ENCODE results near the gene JADE3. TPM values are rescaled to one million over a fixed set of nuclear protein-coding genes. Genes with fewer than 3 reads are reported as not detected.

JADE3 gene
- total RNA-seq (2014; rRNA removed; shearing (Covaris generic)), result 16.0 and 18.7 TPM in 2 replicates

DNA sequence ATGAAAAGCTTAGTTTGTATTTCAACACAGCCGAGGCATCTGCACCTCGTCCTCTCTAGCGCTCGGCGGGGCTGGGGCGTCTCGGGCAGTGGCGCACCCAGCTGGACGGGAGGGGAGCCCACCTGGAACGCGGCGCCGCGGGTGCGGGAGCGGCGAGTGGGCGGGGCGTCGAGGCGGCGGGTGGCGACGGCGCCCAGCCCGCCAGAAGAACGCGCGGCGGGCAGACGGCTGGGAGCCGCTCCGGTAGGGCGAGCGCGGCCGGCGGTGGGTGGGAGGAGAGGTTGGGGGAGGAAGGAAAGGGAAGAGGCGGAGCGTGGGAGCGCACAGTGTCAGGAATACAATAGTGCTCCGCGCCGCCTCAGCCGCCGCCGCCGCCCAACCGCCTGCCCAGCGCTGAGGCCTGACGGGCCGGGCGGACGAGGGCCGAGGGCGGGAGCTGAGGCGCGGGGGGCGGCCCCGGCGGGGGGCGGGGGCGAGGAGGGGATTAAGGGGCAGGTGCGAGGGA is at the start of gene JADE3:
TSS of gene JADE3 (plus strand) at position 324 of the 505 bp plus-strand sequence. CDS start 72,474 bp downstream, outside the sequence.
- peaks cover 3% of the 10 kb centered on the region; the same call in 1 of the 2 replicates for H3K27me3 ChIP-seq (ENCODE audit: control insufficient read depth, insufficient read depth, low read length)
- H3K36me3 ChIP-seq (replicated peaks; ENCODE audit: control insufficient read depth, insufficient read depth, low read length), result no peaks in the 10 kb centered on the region
- DNase-seq, result peak; percentile 86
- peak within 1 kb of the TSS; percentile 83 for H3K4me3 ChIP-seq (ENCODE audit: insufficient read depth, low read depth, low read length)

DNA sequence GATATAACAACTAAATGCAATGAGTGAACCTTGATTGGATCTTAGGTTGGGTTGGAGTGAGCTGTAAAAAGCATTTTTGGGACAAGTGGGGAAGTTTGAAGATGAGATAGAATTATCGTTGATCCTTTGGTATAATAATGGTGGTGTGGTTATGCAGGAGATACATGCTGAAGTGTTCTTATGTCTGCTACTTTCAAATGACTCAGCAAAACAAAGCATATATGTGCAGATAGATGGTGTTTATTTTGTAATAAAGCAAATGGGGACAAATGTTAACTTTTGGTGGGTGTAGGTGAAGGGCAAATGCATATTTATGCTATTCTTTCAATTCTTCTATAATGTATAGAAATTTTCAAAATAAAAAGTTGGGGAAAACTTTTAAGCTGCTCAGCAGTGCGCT is 49.1 kb upstream of the JADE3 start:
- no peak for DNase-seq
- Histone ChIP-seq H3K36me3 (replicated peaks; ENCODE audit: control insufficient read depth, insufficient read depth, low read length) (no peaks in the 10 kb centered on the region), H3K4me3 (ENCODE audit: insufficient read depth, low read depth, low read length) (no peak overlapping the region), H3K27me3 (ENCODE audit: control insufficient read depth, insufficient read depth, low read length) (no peaks in the 10 kb centered on the region)

DNA sequence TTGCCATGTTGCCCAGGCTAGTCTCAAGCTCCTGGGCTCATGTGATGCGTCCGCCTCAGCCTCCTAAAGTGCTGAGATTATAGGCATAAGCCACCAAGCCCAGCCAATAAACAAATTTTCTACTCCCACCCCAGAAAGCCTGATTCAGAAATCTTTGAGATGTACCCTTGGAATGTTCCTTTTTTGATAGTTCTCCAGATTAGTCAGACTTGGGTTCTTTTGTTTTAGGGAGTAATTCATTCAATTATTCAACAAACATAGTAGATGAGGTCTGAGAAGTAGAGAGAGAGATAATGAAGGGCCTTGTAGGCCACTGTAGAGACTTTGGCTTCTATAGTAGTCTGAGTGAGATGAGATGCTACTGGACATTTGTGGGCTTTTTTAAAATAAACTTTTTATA is 47.6 kb upstream of the JADE3 start:
- Histone ChIP-seq H3K4me3 (ENCODE audit: insufficient read depth, low read depth, low read length) (no peak overlapping the region), H3K36me3 (replicated peaks; ENCODE audit: control insufficient read depth, insufficient read depth, low read length) (no peaks in the 10 kb centered on the region), H3K27me3 (ENCODE audit: control insufficient read depth, insufficient read depth, low read length) (no peaks in the 10 kb centered on the region)
- no peak for DNase-seq

DNA sequence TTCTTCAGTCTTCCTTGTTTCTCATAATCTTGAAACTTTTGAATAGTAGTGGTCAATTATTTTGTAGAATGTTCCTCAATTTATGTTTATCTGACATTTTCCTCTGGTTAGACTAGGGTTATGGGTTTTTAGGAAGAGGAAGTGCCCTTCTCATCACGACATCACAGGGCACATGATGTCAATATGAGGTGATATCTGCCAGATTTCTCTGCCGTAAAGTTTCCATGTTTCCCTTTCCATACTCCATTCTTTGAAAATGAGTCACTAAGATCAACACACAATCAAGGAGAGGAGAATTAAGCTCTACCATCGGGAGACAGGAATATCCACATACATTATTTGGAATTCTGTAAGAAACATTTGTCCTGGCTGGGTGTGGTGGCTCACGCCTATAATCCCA is 46.9 kb upstream of the JADE3 start:
- no peaks in the 10 kb centered on the region for H3K36me3 ChIP-seq (replicated peaks; ENCODE audit: control insufficient read depth, insufficient read depth, low read length)
- DNase-seq, result no peak
- H3K4me3 ChIP-seq (ENCODE audit: insufficient read depth, low read depth, low read length), result no peak overlapping the region

DNA sequence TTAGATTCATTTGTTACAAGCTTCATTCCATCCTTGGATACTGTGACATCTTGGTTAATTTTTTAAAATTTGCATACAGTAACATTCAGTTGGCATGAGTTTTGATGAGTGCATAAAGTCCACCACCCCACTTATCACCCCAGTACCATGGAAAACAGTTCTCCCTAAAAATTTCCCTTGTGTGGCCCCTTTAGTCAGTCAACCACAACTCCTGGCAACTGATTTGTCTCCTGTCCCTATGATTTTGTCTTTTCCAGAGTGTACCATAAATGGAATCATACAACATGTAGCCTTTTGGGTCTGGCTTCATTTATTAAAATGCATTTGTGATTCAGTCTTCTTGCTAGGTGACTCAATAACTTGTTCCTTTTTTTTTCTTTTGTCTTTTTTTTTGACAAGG is 45.5 kb upstream of the JADE3 start:
- H3K27me3 ChIP-seq (ENCODE audit: control insufficient read depth, insufficient read depth, low read length), result no peaks in the 10 kb centered on the region
- no peak for DNase-seq
- no peak overlapping the region for H3K4me3 ChIP-seq (ENCODE audit: insufficient read depth, low read depth, low read length)
- no peaks in the 10 kb centered on the region for H3K36me3 ChIP-seq (replicated peaks; ENCODE audit: control insufficient read depth, insufficient read depth, low read length)

More for the DNA sequence above, 46.9 kb upstream of the JADE3 start:
- no peaks in the 10 kb centered on the region for H3K27me3 ChIP-seq (ENCODE audit: control insufficient read depth, insufficient read depth, low read length)

DNA sequence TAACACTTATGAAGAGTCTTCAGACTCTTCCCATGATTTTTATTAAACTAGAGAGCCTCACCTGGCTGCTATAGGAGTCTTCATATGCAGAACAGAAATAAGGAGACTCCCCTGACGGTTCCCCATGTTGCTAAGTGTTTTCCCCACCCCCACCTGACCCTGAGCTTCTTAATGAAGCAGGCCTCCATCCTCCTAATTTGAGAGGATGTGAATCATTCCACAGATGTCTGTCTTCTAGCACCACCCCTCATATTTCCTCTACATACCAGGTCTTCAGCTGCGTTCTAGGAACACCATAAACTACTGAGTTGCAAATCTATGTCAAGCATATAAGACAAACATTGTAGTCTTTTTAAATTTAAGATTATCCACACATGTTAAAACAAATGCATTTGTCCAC is 38.5 kb upstream of the JADE3 start:
- no peak overlapping the region for H3K4me3 ChIP-seq (ENCODE audit: insufficient read depth, low read depth, low read length)
- H3K36me3 ChIP-seq (replicated peaks; ENCODE audit: control insufficient read depth, insufficient read depth, low read length), result no peaks in the 10 kb centered on the region
- H3K27me3 ChIP-seq (ENCODE audit: control insufficient read depth, insufficient read depth, low read length), result no peaks in the 10 kb centered on the region
- DNase-seq, result peak; percentile 27

DNA sequence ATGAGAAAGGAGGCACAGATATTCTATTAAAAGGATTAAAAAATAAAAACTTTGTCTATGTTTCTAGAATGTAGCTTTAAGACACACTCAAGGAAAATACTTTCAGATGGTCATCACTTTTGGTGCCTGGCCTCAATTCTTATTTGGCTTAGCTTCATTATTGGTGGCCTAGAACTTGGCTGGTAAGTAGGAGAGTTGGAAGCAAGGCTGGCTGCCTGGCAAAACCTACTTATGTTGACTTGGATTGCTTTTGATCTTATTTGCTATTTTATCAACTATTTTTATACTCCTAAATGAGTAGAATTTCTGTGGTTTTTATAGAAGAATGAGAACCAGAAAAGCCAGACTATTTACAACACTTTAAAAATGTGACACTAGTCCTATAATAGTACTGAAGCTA is 35.3 kb upstream of the JADE3 start:
- Histone ChIP-seq H3K36me3 (replicated peaks; ENCODE audit: control insufficient read depth, insufficient read depth, low read length) (no peaks in the 10 kb centered on the region), H3K27me3 (ENCODE audit: control insufficient read depth, insufficient read depth, low read length) (no peaks in the 10 kb centered on the region), H3K4me3 (ENCODE audit: insufficient read depth, low read depth, low read length) (no peak overlapping the region)
- DNase-seq, result no peak

DNA sequence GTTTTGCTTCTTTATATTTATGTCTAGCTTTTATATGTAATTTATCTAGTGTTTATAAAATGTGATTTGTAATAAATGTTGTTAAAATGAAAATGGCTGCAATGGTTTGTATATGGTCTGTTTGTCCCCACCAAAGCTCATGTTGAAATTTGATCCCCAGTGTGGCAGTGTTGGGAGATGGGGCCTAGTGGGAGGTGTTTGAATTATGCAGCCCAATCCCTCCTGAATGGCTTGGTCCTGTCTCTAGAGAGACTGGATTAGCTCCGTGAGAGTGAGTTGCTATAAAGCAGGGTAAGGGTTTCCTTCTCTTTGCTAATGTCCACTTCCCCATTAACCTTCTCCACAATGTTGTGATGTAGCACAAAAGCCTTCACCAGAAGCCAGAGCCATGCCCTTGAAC is 30.0 kb upstream of the JADE3 start:
- no peaks in the 10 kb centered on the region for H3K36me3 ChIP-seq (replicated peaks; ENCODE audit: control insufficient read depth, insufficient read depth, low read length)
- no peaks in the 10 kb centered on the region for H3K27me3 ChIP-seq (ENCODE audit: control insufficient read depth, insufficient read depth, low read length)
- H3K4me3 ChIP-seq (ENCODE audit: insufficient read depth, low read depth, low read length), result no peak overlapping the region
- peak; percentile 19 for DNase-seq

DNA sequence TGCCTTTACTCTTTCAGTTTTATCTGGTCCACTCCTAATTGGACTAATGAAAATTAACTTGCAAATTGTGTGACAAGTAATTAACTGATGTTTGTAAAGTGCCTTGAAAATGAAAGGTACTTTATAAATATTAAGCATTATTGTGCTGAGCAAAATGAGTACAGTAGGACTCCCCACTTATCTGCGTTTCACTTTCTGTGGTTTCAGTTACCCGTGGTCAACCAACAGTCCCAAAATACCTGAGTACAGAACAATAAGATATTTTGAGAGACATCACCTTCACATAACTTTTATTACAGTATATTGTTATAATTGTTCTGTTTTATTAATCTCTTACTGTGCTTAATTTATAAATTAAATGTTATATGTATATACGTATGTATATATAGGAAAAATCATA is 27.4 kb upstream of the JADE3 start:
- Histone ChIP-seq H3K4me3 (ENCODE audit: insufficient read depth, low read depth, low read length) (no peak overlapping the region), H3K36me3 (replicated peaks; ENCODE audit: control insufficient read depth, insufficient read depth, low read length) (no peaks in the 10 kb centered on the region), H3K27me3 (ENCODE audit: control insufficient read depth, insufficient read depth, low read length) (no peaks in the 10 kb centered on the region)
- DNase-seq, result no peak

DNA sequence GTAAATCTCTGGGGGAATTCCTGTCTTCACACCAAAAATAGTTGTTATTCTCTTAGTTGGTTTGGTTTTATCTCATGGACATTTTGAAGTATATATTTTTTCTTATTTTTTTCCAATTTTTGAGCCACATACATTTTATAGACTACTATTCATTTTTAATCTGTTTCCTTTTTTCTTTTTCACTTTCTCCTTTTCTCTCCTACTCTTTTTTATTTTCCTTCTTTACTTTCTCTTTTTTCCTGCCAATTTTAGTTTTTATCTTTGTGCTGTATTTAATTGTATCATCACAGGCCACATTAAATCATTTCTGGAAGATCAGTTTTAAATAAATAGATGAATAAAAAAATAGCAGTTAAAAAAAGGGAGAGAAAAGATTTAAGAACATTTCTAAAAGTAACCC is 14.0 kb upstream of the JADE3 start:
- no peak for DNase-seq
- Histone ChIP-seq H3K36me3 (replicated peaks; ENCODE audit: control insufficient read depth, insufficient read depth, low read length) (no peaks in the 10 kb centered on the region), H3K4me3 (ENCODE audit: insufficient read depth, low read depth, low read length) (no peak overlapping the region), H3K27me3 (ENCODE audit: control insufficient read depth, insufficient read depth, low read length) (no peaks in the 10 kb centered on the region)

DNA sequence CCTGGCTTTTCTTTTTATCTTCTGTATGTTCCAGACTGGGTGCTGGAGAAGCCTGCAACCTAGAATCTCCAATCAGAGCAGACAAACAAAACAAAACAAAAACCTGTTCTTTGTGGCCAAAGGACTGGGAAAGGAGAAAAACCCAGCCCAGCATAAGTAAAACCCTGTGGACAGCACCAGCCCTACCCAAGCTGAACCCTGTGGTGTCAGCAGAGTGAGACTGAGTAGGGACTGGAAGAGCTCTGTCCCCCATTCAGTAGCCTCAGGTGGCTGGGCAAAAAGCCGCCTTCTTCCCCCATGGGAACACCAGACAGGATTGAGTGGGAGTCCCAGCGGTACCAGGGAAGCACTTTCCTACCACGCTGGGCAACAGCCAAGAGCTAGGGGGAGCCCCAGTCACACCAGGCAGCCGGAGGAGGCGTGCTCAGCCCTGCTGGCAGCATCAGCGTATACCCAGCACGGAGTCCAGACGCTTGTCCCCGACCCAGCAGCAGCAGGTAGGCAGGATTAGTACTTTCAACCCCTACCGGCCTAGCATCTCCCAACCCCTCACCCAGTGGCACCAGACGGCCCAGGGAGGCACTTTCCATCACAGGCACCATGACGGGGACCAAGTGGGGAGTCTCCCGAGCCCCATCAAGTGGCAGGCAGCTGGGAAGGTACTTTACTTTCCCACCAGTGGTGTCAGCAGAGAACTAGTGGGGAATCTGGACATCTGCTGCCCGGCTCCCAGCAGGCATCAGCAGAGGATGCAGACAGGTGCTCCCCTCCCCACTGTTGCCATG is 8.6 kb upstream of the JADE3 start:
- Histone ChIP-seq H3K36me3 (replicated peaks; ENCODE audit: control insufficient read depth, insufficient read depth, low read length) (no peaks in the 10 kb centered on the region), H3K4me3 (ENCODE audit: insufficient read depth, low read depth, low read length) (peak overlapping the region; percentile 35), H3K27me3 (ENCODE audit: control insufficient read depth, insufficient read depth, low read length) (no peaks in the 10 kb centered on the region)
- peak; percentile 62 for DNase-seq

DNA sequence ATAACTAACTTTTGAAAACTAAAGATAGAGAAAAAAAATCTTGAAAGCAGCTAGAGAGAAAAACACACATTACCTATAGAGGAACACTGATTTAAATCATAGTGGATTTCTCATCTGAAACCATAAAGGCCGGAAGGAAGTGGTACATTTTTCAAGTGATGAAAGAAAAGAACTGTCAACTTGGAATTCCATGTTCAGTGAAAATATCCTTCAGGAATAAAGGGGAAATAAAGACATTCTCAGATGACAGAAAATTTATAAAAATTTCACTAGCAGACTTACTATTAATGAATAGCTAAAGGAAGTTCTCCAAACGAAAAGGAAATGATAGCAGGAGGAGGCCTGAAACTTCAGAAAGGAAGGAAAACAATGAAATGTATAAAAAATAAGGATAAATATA is 7.6 kb upstream of the JADE3 start:
- H3K36me3 ChIP-seq (replicated peaks; ENCODE audit: control insufficient read depth, insufficient read depth, low read length), result no peaks in the 10 kb centered on the region
- DNase-seq, result no peak
- no peak overlapping the region for H3K4me3 ChIP-seq (ENCODE audit: insufficient read depth, low read depth, low read length)
- no peaks in the 10 kb centered on the region for H3K27me3 ChIP-seq (ENCODE audit: control insufficient read depth, insufficient read depth, low read length)

DNA sequence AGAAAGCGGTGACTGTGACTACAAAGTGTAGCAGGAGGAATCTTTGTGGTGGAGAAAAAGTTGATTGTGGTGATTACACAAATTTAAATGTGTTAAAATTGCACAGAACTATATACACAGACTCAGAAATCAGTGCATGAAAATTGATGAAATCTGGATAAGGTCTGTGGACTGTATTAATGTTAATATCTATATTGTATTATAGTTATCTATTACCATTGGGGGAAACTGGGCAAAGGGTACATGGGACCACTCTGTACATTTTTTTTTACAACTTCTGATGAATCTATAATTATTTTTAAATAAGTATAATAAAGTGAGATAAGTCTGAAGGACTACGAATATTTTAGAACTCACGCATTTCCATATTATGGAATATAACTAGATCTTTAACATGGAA is 1.8 kb upstream of the JADE3 start:
- DNase-seq, result no peak
- peaks cover 3% of the 10 kb centered on the region; the same call in 1 of the 2 replicates for H3K27me3 ChIP-seq (ENCODE audit: control insufficient read depth, insufficient read depth, low read length)
- no peaks in the 10 kb centered on the region for H3K36me3 ChIP-seq (replicated peaks; ENCODE audit: control insufficient read depth, insufficient read depth, low read length)
- no peak overlapping the region for H3K4me3 ChIP-seq (ENCODE audit: insufficient read depth, low read depth, low read length)

DNA sequence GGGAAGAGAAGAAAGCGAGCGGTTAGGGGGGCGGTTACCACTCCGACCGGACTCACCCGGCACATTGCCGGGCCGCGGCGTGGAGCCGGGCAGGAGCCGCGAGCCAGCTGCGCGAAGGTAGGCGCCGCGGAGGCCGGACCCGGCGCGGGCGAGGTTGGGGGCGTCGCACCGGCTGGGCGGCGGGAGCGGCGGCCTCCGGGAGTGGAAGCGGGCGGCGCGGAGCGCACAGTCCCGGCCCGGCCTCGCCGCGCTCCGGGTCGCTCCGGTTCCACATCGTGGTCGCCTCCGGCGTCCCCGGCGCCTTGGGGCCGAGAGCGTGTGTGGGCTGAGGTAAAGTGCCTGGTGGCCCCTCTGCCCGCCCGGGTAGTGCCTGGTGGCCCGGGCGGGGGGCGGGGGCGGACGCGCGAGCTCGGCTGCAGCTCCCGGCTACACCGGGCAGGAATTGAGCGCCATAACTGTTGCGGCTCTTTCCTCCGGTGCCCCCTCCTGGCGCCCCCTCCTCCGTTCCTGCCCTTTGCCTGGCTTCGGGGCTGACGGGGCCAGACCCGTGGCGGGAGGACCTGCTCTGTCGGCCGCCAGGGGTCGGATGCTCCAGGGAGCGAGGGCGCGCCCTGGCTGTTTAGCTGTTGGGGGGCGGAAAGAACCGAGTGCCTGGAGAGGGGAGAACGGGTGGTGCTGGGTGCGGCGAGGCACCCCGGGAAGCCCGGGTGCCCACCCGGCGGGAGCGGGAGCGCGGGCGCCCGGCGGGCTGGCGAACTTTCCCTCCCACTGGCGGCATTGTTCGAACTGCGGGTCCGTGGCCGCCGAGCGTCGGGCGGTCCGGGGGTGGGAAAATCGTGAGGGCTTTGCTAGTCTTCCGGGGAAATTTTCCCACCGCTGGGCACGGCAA is 626 bp downstream of the JADE3 start:
- peak overlapping the region; percentile 83 for H3K4me3 ChIP-seq (ENCODE audit: insufficient read depth, low read depth, low read length)
- no peaks in the 10 kb centered on the region for H3K36me3 ChIP-seq (replicated peaks; ENCODE audit: control insufficient read depth, insufficient read depth, low read length)
- peak; percentile 85 for DNase-seq
- H3K27me3 ChIP-seq (ENCODE audit: control insufficient read depth, insufficient read depth, low read length), result peaks cover 3% of the 10 kb centered on the region; the same call in 1 of the 2 replicates

DNA sequence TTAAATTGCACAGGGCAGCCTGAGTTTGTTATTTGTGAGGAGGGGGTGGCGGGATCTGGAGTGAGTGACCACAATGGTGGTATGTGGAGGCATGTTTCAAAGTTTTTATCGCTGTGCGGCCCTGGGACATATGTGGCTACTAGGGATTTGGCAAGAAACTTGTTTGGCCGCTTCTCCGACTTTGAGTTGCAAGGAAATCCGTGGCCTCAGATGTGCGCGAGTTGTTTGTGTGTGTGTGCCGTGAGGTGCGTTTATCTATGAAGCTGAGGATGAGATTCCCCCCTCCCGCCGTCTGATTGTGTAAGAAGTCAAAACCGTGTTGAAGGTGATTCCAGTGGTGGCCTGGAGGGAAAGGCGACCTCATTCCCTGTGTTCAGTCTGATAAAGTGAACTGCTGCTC is 1.4 kb downstream of the JADE3 start:
- Histone ChIP-seq H3K4me3 (ENCODE audit: insufficient read depth, low read depth, low read length) (peak overlapping the region; percentile 83), H3K27me3 (ENCODE audit: control insufficient read depth, insufficient read depth, low read length) (peaks cover 3% of the 10 kb centered on the region; the same call in 1 of the 2 replicates), H3K36me3 (replicated peaks; ENCODE audit: control insufficient read depth, insufficient read depth, low read length) (no peaks in the 10 kb centered on the region)
- peak; percentile 30 for DNase-seq
